Cardiac fibroblast (primary cell): Measurements from ENCODE around the gene STAC2.

Source experiments
- DNase-seq, 2 donors: peaks; one replicate each; pipeline versions ENCODE4 v3.0.0 to v3.0.0-alpha.2; 2010; ENCODE audit warnings: low read depth in 2 of 2
- H3K4me3 ChIP-seq, 2 donors: replicated peaks in 1 of 2; 1 replicate in 1 of 2; 2 replicates in 1 of 2; pipeline ENCODE4 v1.5.1; 2011; ENCODE audit warnings: low read depth in 2 of 2, low read length in 2 of 2, mild to moderate bottlenecking in 2 of 2, moderate library complexity in 1 of 2
- CTCF ChIP-seq: IDR thresholded peaks from one replicate; pipeline ENCODE4 v1.5.1; 2011; ENCODE audit warnings: low read depth, mild to moderate bottlenecking, low read length, inconsistent platforms

STAC2 gene

GRCh38 chr17:39200070-39200879 lies 25.5 kb downstream of the STAC2 start, which contains the start of gene RPL19:
Gene RPL19, plus strand, starts transcription at chr17:39200283. Its CDS starts 62 bp downstream, at chr17:39200345.
- DNase-seq: peak in 1 of 2 donors; percentile 31
- peak within 1 kb of the TSS; percentile 86 to 92 for H3K4me3 ChIP-seq
- no peak for TF ChIP-seq CTCF

GRCh38 chr17:39199820-39200069 lies 26.0 kb downstream of the STAC2 start:
- H3K4me3 ChIP-seq: peak overlapping the region; percentile 86 to 92
- no peak for TF ChIP-seq CTCF
- DNase-seq: peak; percentile 97

DNA sequence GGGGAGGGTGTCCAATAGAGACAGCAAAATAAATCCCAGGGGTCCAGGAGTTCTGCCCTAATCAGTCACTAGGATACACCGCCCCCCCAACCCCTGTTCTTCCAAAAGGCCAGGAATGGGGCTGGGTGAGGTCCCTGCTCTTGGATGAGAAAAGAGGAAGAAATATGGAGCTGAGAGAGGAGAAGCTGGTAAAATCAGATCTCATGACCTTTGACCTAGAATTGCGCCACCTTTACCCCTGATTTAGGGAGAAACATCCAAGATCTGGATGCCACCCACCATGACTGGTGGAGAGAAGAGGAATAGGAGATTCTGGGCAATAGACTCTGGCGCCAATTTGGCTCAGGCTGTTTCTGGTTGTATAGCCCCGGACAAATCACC lies 27.6 kb downstream of the STAC2 start:
- no peak for DNase-seq
- no peak for TF ChIP-seq CTCF
- H3K4me3 ChIP-seq: peak overlapping the region in 1 of 2 donors; percentile 82

DNA sequence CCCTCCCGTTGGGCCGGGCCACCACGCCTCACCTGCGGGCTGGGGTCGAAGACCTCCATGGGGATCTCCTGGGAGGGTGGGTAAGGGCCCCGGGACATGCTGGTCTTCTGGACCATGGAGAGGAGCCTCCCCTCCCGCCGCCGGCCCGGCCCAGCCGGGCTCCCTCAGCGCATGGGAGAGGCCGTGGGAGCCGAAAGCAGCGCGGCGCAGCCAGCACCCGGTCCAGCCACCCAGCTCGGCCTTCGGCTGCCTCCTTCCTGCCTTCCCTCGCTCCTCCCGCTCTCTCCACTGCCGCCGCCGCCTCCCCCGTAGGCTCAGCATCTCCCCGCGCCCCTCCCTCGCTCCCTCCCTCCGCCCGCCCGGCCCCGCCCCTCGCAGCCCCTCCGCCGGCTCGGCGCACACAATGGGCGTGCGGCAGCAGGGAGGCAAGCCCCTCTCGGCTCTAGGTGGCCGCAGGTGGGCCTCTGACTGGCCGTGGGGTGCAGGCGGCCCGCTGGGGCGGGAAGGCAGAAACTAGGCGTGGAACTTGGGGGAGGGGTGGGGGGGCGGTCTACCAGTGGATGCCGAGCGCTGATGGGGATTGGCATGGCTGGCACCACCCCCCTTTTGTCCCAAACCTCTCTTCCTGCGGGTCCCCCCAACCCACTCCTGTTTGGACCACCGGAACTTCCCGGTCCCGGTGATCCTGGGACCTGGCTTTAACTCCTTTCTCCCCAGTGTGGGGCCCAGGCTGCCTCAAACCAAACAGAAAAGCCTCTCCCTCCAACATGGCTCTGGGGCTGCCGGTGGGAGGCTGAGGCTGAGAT lies 28.2 kb downstream of the STAC2 start, which contains the start of gene CACNB1:
Gene CACNB1 (minus strand): TSS at position 290 of the 806 bp plus-strand sequence. CDS start 174 bp downstream, at position 116.
- peak; percentile 73 to 83 for DNase-seq
- no peak for TF ChIP-seq CTCF
- H3K4me3 ChIP-seq: peak within 1 kb of the TSS; percentile 82 to 90

- H3K4me3 ChIP-seq: peak overlapping the region; percentile 82 to 90
- DNase-seq: no peak
- no peak for TF ChIP-seq CTCF
Observed at GRCh38 chr17:39196808-39197291, 28.9 kb downstream of the STAC2 start.

DNA sequence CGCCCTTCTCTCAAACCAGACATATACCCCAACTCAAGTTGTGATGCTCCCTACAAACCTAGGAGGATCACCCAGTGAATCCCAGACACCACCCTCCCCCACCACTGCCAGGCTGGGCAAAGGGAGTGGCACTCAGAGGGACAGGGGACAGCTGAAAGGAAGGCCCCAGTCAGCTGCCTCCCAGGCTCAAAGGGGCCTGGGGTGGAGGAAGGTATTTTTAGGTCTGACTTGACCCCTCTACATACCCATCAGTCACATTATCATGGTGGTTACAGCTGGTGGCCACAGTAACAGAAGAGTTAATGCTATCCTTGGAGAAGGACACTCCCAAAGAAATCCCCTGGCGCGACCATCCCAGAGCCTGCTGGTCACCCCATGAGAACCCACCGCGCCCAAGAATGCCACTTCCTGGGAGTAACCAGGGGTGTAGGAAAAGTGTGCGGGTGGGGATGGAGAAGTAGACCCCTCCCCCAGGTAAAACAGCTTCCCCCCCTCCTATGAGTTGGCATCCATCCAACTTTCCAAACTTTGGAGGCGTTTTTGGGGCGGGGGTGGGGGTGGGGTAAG lies 29.4 kb downstream of the STAC2 start:
- no peak for TF ChIP-seq CTCF
- peak overlapping the region; percentile 82 to 90 for H3K4me3 ChIP-seq

More for the DNA sequence above, 29.4 kb downstream of the STAC2 start:
- no peak for DNase-seq
